GM23338 (cell line): ENCODE data around the gene IMMP2L. TPM values are rescaled to one million over a fixed set of nuclear protein-coding genes. Genes with fewer than 3 reads are reported as not detected.

Source experiments
- ATAC-seq: fragments of 200-7000 bp; cut with Tn5 transposase; 3 replicates; pipeline ENCODE4 v1.9.1; 2020
- DNase-seq: peaks from one replicate; pipeline ENCODE4 v3.0.0-alpha.2; 2015; ENCODE audit warnings: low spot score
- H2AFZ ChIP-seq: fragments of 200-600 bp; sonication (generic); 2 replicates; pipeline ENCODE4 v1.8.0; 2016; ENCODE audit warnings: antibody characterized with exemption, mild to moderate bottlenecking, moderate library complexity
- H3F3A ChIP-seq: fragments of 200-600 bp; sonication (generic); replicated peaks from 2 replicates; pipeline ENCODE4 v1.8.0; 2017; ENCODE audit warnings: antibody characterized with exemption, mixed run types, low read depth
- H3K27ac ChIP-seq: fragments of 200-600 bp; sonication (generic); 2 replicates; pipeline ENCODE4 v1.6.1; 2016; ENCODE audit warnings: low read depth
- H3K27me3 ChIP-seq: fragments of 200-600 bp; sonication (generic); 2 replicates; pipeline ENCODE4 v1.8.0; 2016; ENCODE audit warnings: mild to moderate bottlenecking, mixed run types, moderate library complexity; ENCODE audit not compliant: insufficient read depth
- H3K36me3 ChIP-seq: fragments of 200-600 bp; sonication (generic); 2 replicates; pipeline ENCODE4 v1.8.0; 2016; ENCODE audit warnings: mild to moderate bottlenecking; ENCODE audit not compliant: insufficient read depth
- H3K4me1 ChIP-seq: fragments of 200-600 bp; sonication (generic); 2 replicates; pipeline ENCODE4 v1.8.0; 2016; ENCODE audit warnings: mild to moderate bottlenecking, moderate library complexity; ENCODE audit not compliant: insufficient read depth
- H3K4me2 ChIP-seq: fragments of 200-600 bp; sonication (generic); 2 replicates; pipeline ENCODE4 v1.7.1; 2017; ENCODE audit warnings: mixed run types
- H3K4me3 ChIP-seq: fragments of 200-600 bp; sonication (generic); 2 replicates; pipeline ENCODE4 v1.6.1; 2016; ENCODE audit warnings: mixed run types
- H3K79me2 ChIP-seq: fragments of 200-600 bp; sonication (generic); replicated peaks from 2 replicates; pipeline ENCODE4 v1.8.0; 2017; ENCODE audit warnings: mild to moderate bottlenecking; ENCODE audit not compliant: insufficient read depth
- H3K9me2 ChIP-seq: fragments of 200-600 bp; sonication (generic); 2 replicates; pipeline ENCODE4 v1.8.0; 2017; ENCODE audit not compliant: insufficient read depth
- H4K20me1 ChIP-seq: fragments of 200-600 bp; sonication (generic); replicated peaks from 2 replicates; pipeline ENCODE4 v1.8.0; 2017; ENCODE audit warnings: mild to moderate bottlenecking; ENCODE audit not compliant: insufficient read depth
- H3K27ac Mint-ChIP-seq: 2 replicates; pipeline ENCODE4 v1.8.0; 2020; ENCODE audit warnings: inconsistent platforms, mild to moderate bottlenecking, moderate library complexity, mixed read lengths
- H3K27me3 Mint-ChIP-seq: 3 replicates; pipeline ENCODE4 v1.8.0; 2022; ENCODE audit warnings: low read depth, mild to moderate bottlenecking, moderate library complexity, mixed read lengths, inconsistent platforms; ENCODE audit not compliant: insufficient read depth, poor library complexity
- H3K36me3 Mint-ChIP-seq: 3 replicates; pipeline ENCODE4 v1.8.0; 2021; ENCODE audit warnings: low read depth, mild to moderate bottlenecking, inconsistent platforms, moderate library complexity, mixed read lengths
- H3K4me1 Mint-ChIP-seq: 3 replicates; pipeline ENCODE4 v1.8.0; 2020; ENCODE audit warnings: mild to moderate bottlenecking, inconsistent platforms, mixed read lengths
- H3K4me3 Mint-ChIP-seq: 3 replicates; pipeline ENCODE4 v1.8.0; 2021; ENCODE audit warnings: moderate library complexity, mild to moderate bottlenecking, inconsistent platforms, mixed read lengths
- H3K9me3 Mint-ChIP-seq: 3 replicates; pipeline ENCODE4 v1.8.0; 2020; ENCODE audit warnings: moderate library complexity, mild to moderate bottlenecking, inconsistent platforms, mixed read lengths
- CTCF ChIP-seq, 2 experiments: fragments of 200-600 bp in 1 of 2; sonication (generic) in 1 of 2; conservative IDR thresholded peaks; 2 replicates each; pipeline versions ENCODE4 v1.5.1 to v1.6.1; 2016 to 2017; ENCODE audit warnings: antibody characterized with exemption in 2 of 2, low read depth in 2 of 2, mild to moderate bottlenecking in 2 of 2, moderate library complexity in 1 of 2
- ETS1 ChIP-seq: IDR thresholded peaks from 2 replicates; pipeline ENCODE4 v1.6.1; 2016; ENCODE audit warnings: antibody characterized with exemption
- JUNB ChIP-seq: IDR thresholded peaks from one replicate; pipeline ENCODE4 v1.6.1; 2016; ENCODE audit warnings: antibody characterized with exemption; ENCODE audit not compliant: unreplicated experiment
- NANOG ChIP-seq: IDR thresholded peaks from 2 replicates; pipeline ENCODE4 v1.6.1; 2016; ENCODE audit warnings: antibody characterized with exemption, borderline replicate concordance
- REST ChIP-seq: IDR thresholded peaks from one replicate; pipeline ENCODE4 v1.6.1; 2018; ENCODE audit warnings: antibody characterized with exemption; ENCODE audit not compliant: unreplicated experiment
- ZNF331 ChIP-seq: fragments of 250-450 bp; sonication (Bioruptor Pico); IDR thresholded peaks from 2 replicates; pipeline ENCODE4 v1.5.0; 2020; ENCODE audit warnings: low read depth, mild to moderate bottlenecking, moderate library complexity
- ZNF462 ChIP-seq: fragments of 250-450 bp; sonication (Bioruptor Pico); IDR thresholded peaks from 2 replicates; pipeline ENCODE4 v1.5.0; 2020; ENCODE audit warnings: mild to moderate bottlenecking, moderate library complexity
- polyA plus RNA-seq: library from polyadenylated mRNA; unstranded; fragments of >200 nt; fragmentation: Nextera tagmentation; extraction: Ambion mirVana; gene quantifications from 2 replicates; pipeline ENCODE4 v1.2.1, GENCODE V29; 2016
- total RNA-seq: library from RNA; depleted of rRNA; stranded (reverse); fragments of >200 nt; shearing (Covaris generic); gene quantifications from 2 replicates; pipeline ENCODE4 v1.2.3, GENCODE V29; 2014

IMMP2L gene
- total and polyA plus RNA-seq, 2 experiments from 2014 or later = 7.3 to 14.0 TPM

- Histone ChIP-seq H3K36me3 (no peaks in the 10 kb centered on the region), H2AFZ (no peak overlapping the region), H3K79me2 (no peaks in the 10 kb centered on the region), H3F3A (no peaks in the 10 kb centered on the region), H3K4me3 (no peak overlapping the region), H4K20me1 (no peaks in the 10 kb centered on the region), H3K4me2 (no peak overlapping the region), H3K27me3 (no peaks in the 10 kb centered on the region), H3K27ac (no peak overlapping the region), H3K4me1 (peaks cover 10% of the 10 kb centered on the region; the same call in 1 of the 2 replicates), H3K9me2 (no peaks in the 10 kb centered on the region)
- no peak for DNase-seq
- H3K27ac Mint-ChIP-seq = no peak overlapping the region
- no peak for ATAC-seq
- H3K36me3 Mint-ChIP-seq = no peaks in the 10 kb centered on the region
- TF ChIP-seq NANOG (no peak), CTCF (conservative IDR thresholded peaks at IDR 0.05; ENCODE audit: low read depth in 2 of 2) (no peak), ZNF462 (no peak), JUNB (no peak), ETS1 (no peak), REST (no peak), ZNF331 (CRISPR knock-in tag) (no peak)
- H3K4me3 Mint-ChIP-seq = no peak overlapping the region
- H3K27me3 Mint-ChIP-seq = no peaks in the 10 kb centered on the region
- H3K4me1 Mint-ChIP-seq = peaks cover 21% of the 10 kb centered on the region
- no peaks in the 10 kb centered on the region for H3K9me3 Mint-ChIP-seq
These were observed 797.4 kb downstream of the IMMP2L start for GRCh38 chr7:110764852-110765251.
